HG02938 (cell line): ENCODE measurements around the gene SIM2.

Source experiments
- ATAC-seq: cut with Tn5 transposase; IDR thresholded peaks from one replicate; pipeline ENCODE4 v1.9.1; 2021; ENCODE audit warnings: mild to moderate bottlenecking, moderate library complexity; ENCODE audit not compliant: unreplicated experiment

SIM2 gene

DNA sequence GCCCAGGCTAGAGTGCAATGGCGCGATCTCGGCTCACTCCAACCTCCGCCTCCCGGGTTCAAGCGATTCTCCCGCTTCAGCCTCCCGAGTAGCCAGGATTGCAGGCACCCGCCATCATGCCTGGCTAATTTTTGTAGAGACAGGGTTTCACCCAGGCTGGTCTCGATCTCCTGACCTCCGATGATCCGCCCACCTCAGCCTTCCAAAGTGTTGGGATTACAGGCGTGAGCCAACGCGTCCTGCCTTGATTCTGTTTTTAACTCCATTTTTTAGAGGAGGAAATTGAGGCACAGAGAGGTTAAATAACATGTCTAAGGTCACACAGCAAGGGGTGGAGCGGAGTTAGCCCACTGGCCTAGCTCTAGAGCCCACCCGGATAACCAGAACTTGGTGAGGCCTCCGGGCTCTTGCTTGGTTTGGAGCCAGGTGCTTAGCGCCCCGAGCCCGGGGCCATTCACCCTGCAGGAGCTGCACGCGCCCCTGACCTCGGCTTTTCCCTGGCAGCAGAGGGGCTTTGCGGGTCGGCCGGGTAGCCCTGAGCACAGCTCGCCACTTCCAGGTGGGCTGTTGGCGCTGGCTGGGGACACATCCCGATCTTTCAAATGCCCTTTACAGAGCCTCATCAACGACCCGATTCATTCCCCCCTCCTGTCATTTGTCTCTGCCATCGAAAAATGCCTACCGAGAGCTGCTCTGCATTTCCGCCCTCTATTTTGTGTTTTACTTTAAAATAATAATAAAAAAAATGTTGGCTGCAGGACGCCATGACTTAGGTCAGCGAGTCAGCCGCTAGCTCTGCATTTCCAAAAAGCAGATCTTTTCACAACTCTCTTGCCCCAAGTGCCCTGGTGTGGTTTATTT is 11.2 kb downstream of the SIM2 start:
- ATAC-seq, result no peak

DNA sequence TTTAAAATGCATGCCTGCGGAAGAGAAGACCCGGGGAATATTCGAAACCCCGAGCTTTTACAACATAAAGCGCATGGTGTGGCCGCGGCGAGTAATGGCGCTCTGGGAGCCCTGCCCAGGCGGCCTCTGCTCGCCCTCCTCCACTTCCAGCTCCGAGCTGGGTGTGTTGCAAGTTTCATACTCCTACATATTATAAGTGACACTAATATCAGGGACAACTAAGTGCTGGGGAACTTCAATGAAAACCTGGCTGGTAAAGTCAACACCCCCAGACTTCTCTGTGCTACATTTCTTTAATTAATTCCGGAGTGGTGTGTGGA is 11.8 kb downstream of the SIM2 start:
- ATAC-seq, result no peak

DNA sequence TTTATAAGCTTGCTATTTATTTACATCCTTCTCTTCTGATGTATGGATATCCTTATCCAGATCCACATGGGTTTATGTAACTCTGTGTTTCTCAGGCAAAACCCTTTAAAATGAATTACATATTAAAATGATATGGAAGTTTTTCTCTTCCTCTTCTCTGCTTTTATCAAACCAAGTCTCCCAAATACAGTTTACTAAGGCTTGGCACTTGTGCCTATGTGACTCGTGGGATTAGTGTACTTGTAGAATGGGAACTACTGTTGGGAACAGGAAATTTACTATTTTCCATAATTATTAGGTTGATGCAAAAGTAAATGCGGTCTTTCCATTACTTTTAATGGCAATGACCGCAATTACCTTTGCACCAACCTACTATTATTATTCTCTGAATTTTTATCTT is 14.8 kb downstream of the SIM2 start:
- no peak for ATAC-seq

DNA sequence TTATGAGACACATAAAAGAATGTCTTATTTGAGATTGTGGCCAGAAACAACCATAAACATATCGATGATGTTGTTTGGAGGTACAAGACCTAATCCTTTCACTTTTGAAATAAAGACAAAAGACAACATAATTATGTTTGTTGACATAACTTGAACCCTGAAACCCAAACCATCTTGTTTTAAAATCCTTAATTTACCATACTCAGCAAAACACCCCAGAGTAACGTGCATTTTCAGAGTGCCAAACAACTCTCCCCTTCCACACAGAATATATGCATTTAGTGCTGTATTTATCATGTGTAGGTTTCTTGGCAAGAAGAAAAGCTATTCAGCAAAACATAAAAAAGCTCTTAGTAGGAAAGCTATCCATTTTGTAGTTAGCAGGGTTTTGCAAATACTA is 17.5 kb downstream of the SIM2 start:
- ATAC-seq, result no peak

DNA sequence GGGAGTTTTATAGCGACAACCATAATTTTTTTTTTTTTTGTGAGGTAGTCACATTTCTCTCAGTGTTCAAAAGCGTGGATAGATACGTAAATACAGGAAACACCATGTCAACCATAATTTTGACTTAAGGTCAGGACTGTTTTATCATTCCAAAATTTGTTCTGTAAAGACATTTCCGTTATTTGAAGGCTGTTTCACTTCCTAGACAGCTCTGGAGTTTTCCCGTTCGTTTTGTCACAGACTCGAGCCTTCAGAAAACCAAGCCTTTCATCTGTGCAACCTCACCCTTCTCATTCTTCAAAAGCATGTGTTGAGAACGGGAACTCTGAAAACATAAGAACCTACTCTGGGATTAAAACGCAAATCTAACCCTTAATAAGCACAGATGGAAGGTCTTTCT is 17.9 kb downstream of the SIM2 start:
- ATAC-seq, result no peak

DNA sequence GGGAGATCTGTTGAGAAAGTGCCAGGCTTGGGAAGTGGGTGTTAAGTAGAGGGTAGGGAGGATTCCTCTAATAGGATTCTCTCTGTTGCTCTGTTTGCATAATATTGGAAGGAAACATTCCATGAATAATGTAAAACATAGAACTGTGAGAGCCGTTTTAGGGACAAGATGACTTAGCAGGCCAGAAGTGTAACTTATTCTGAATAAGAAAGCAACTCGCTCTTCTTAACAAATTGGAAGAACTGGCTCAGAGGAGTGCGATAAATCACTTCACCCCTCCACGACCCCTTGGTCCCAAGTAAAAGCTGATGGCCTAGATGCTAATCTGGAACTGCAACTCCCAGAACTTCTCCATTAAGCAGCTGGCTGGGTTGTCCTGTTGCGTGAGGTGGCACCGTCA is 19.1 kb downstream of the SIM2 start:
- ATAC-seq, result no peak

DNA sequence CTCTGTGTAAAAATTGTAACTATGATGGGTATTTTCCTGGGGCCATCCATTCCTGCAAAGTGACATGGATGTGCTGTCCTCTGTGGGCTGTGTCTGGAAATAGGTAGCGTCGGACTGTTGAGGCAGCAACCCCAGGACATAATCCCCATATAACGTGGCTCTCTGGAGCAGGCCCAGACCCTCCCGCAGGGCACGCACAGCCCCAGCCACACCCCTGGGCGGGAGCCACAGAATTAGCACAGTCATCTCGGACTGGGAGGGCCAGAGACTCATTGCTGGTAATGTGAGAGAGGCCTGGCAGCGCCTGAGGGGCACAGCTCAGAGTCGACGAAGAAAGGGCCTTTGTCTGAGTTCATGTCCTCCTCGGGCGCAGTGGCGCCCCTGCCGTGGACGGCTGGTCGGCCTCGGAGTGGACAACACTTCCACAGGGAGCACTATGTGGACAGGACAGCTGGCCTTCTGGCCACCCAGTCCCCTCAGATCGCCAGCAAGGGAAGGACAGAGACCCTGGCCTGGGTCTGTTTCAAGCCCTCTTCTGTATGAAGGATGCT is 20.1 kb downstream of the SIM2 start:
- no peak for ATAC-seq

DNA sequence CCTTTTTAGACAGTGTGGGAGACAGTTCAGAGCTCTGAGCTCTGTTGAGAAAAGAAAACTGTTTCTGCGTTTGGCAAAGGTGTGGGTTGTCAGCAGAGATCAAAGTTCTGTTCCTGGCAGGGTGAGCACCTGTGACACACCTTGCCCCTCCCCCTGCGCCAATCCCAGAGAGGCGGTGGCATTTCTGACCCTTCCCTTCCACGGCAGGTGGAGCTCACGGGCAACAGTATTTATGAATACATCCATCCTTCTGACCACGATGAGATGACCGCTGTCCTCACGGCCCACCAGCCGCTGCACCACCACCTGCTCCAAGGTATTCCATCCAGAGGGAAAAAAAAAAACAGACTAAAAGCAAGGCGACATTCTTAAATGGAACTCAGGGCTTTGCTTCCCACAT is 20.7 kb downstream of the SIM2 start:
- no peak for ATAC-seq

DNA sequence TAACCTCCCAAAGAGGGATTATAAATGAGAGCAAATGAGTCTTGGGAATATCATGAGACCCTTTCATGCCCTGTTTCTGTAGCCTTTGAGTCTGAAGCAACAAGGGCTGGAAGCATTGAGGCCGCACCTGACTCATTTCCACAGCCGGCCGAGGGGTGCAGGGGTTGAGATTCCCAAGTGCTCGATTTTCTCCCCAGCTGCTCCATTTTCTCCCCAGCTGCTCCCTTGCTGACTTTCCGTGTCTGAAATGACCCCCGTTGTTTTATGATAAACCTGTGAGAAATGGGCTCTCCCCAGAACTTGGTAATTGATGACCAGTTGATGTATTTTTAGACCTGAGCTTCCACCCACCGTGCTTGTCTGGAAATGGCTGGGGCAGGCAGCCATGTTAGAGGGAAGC is 22.9 kb downstream of the SIM2 start:
- no peak for ATAC-seq

DNA sequence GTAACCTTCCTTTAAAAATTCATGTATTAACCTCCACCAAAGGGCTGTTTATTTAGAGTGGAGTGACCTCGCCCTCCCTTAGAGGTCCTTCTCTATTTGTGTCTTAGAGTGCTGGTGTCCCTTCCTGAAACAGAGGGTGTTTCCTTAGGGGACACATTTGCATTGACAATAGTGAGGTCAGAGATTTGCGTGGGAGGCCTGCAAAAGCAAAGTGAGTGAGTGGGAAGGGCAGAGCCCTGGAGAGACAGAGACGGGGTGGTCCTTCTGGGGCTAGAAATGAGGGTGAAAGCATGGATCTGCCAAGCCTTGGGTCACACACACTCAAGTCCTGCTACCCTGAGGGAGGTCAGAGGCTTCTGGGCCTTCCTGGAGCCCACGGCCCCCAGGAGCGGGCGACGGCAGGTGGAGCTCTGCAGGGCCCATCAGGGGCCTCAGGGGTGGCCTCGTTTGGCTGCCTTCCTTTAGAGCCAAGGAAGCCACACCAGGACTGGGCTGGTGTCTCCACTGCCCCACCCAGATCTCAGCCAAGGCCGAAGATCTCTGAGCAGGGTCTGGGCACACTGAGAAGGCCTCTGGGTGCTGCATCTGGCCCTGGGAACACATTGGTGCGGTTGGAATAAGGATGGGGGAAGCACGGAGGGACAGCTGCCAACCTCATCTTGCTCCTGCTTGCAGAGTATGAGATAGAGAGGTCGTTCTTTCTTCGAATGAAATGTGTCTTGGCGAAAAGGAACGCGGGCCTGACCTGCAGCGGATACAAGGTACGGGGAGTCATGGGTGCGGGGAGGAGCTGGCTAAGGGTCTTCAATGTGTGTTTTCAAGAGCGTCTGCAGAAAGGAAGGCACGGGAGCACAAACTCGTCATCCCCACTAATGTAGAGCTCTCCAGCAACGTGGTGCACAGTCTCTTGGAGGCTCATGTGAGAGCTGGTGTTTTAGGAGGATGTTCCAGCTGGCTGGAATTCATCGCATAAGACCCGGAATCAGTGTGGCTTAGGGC is 23.8 kb downstream of the SIM2 start:
- ATAC-seq, result no peak

DNA sequence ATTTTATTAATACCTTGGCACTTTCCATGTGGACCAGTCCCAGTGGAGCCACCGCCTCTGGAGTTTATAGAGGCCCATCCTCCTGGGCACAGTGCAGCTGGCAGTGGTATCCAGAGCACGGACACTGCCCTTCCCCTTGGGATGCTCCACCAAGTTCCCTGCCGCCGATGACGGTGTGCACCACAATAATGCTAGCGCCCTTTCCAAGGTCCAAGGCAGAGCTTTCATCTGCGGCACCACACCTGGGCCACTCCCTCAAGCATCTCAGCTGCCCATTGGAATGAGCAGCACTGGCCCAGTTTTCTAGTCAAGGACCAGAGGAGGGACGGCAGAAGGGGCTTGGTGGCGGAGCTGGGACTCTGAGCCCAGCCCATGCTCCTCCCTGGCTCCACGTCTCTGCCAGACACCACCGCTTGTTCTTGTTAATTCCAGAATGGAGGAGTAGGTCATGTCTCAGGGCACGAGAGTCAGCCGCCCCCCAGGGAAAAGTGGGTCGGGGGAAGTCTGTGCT is 24.5 kb downstream of the SIM2 start:
- no peak for ATAC-seq

DNA sequence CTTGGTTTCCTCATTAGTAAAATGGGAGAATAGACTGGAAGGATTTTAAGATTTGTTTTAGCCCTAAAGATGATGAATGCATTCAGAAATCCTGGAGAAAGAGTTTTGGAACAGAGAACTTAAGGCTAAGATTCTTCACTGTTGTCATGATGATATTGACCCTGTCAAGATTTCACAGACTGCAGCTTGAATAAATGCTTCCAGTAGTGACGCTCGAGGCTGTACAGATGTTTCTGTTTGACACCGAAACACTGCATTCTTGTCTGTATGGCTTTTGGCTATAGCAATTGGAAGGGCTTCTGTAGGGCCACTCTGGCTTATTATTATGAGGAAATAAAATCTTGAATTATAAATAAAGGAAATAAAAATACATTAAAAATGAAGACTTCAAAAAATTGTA is 25.7 kb downstream of the SIM2 start:
- ATAC-seq, result no peak

DNA sequence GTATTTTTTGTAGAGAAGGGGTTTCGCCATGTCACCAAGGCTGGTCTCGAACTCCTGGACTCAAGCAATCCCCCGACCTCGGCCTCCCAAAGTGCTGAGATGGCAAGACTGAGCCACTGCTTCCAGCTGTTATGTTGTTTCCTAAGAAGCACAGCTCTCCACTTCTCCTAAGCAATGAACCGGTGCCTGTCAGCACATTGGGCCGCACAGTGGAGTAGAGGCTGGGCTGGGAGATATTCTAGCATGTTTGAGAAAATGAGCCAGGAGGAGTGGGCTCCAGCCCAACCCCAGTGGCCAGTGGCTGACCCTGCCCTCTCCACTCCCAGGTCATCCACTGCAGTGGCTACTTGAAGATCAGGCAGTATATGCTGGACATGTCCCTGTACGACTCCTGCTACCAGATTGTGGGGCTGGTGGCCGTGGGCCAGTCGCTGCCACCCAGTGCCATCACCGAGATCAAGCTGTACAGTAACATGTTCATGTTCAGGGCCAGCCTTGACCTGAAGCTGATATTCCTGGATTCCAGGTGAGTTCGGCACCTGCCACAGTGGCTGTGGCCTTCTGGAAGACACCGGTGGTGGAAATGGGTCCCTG is 27.0 kb downstream of the SIM2 start:
- no peak for ATAC-seq

DNA sequence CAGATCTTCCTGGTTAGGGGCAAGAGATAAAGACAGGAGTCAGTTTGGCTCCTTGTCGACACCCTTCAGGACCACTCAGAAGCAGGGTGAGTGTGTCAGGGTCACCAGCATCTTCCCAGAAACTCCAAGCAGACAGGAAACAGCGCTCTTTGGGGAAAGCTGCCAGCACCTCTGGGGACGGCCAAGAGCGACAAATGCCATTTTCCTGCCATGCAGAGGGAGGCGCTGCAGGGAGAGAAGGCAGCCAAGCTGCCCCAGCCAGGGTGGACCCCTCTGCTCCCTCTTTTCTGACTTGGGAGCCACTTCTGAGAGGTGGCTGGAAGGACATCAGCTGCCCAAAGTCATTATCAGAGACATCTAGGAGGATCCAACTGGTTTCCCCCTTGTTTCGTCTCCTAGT is 29.0 kb downstream of the SIM2 start:
- no peak for ATAC-seq

DNA sequence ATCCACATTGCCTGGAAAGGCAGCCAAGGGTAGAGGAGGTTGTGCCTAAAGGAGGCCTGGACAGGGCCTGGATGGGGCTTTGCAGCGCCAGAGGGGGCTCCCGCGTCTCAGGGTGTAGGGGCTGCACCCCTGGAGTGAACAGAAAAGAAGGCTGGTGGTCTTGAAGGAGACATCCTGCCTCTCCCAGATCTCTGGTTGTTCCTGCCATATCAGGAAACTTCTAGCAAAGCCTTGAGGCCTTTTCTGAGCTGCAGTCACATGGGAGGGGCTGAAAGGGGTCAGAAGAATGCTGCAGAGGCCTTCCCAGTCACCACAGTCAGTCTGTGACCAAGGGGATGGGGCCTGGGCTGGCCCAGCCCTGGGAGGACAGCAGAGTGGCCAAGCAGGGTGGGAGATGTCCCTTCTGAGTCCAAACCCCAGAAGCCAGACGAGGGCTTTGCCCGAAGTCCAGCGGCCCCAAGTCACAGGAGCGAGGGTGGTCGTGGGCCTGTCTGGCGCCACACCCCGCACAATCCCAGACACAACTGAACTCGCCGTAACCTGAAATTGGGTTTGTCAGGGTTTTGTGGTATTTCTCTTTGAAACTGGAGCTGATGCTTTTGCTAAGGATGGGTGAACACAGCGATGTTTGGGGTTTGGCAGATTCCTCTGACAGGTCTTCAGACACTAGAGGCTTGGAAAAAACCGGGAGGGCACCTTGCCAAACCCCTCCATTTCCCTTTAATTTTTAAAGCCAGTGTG is 29.6 kb downstream of the SIM2 start:
- no peak for ATAC-seq

DNA sequence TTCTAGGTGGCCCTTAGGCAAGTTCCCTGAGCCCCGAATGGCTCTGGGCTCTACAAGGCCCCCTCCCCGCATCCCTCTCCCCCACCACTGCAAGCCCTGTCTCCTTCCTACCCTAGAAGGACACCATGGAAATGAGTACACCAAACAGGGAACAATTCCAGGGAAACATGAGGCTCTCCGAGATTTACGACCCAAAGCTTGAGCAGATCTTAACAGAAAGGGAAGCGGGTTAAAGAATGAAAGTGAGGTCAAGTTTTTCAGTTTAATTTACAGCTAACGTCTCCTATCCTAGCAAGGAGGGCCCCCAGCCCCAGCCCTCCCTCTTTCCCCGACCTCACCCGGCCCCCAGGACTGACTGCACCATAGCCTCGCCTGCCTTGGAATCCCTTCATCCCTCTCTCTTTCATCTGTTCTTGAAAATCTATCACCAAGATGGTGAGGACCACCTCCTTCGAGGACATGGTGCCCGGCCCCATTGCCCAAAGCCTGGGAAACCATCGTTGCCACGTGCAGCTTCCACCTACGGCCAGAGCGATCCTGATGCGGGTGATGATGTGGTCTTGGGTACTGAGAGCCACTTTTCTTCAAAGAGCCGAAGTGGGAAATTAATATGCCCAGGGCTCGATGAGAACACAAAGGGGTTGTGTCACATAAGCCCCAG is 30.5 kb downstream of the SIM2 start:
- no peak for ATAC-seq

DNA sequence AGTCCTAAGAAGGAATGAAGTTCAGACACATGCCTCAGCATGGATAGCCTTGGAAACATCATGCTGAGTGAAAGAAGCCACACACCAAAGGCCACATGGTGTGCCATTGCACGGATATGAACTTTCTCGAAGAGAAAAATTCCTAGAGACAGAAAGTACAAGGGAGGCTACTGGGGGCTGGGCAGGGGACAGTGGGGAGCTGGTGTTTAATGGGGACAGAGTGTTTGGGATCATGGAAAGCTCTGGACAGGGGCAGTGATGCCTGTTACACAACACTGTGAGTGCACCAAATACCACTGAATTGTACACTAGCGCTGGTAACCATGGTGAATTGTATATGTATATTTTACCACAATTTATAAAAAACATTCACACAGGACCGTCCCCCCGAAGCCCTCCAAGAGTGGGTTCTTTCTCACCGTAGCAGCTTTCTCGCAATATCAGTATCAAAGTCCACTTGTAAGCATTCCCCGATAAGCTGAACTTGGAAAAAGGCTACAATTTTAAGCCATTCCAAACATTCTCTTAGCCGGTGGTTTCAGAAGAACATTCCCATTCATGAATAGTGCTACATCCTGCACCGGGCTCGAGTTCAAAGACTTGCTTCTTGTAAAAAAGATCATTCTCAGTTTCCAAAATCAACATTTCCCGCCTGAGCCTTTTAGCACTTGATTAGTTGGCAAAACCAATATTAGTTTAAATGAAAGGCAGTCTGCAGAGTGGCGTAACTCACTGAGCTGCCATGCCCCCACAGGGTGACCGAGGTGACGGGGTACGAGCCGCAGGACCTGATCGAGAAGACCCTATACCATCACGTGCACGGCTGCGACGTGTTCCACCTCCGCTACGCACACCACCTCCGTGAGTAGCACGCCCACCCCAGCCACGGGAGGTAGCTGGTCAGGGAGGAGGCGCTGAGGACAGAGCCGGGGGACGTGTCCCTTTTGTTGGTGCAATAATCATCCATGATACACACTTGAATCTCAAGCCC is 31.7 kb downstream of the SIM2 start:
- ATAC-seq, result no peak

DNA sequence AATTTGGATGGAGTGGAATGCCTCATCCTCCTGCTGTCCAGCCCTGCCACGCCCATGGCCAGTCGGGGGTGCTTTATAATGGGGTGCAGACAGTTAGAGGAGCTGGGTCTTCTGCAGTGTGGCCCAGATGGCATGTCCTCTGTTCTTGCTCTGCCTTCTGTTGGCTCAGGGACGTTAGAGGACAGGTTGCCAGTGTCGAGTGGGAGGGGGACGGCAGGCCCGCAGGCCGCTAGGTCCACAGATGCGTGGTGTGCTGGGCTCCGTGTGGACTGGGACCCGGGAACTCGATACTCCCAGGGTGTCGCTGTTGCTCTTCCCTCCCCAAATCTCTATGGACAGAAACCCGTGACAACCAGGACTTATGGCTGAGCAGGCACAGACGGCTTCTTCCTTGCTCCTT is 33.3 kb downstream of the SIM2 start:
- ATAC-seq, result no peak

DNA sequence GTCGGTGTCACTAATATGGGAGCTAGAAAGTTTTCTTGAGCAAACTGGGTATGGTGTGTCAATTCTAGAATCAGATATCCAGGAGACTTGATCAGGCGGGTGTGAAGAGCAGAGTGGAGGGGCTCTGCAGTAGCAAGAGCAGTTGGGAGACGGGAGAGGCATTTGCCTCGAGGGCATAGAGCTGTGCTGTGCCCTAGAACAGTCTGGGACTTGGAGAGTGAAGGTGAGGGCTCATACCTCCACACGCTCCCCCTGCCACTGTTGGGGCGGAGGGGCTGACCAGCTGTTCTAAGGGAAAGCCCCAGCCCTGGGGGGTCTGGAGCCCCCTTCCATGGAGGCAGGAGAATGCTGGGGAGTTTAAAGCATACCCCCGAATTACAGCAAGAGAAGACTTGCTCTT is 33.8 kb downstream of the SIM2 start:
- no peak for ATAC-seq
